ENCODE measurements around the gene PM20D1.
"Not testable (repeated sequence)": the region's sequence is repeated elsewhere in the genome, so short reads cannot be mapped to it uniquely, and the experiment has no call there.

Gene PM20D1

DNA sequence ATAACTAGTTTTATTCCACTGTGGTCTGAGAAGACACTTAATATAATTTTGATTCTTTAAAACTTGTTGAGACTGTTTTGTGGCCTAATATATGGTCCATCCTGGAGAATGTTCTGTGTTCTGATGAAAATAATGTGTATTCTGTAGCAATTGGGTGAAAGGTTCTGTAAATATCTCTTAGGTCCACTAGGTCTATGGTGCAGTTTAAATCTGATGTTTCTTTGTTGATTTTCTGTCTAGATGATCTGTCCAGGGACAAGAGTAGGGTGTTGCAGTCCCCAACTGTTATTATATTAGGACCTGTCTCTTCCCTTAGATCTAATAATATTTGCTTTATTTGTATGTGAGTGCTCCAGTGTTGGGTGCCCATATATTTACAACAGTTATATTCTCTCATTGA is 33.9 kb upstream of the PM20D1 start:
- no peak overlapping the region for H3K27ac Mint-ChIP-seq
- no peaks in the 10 kb centered on the region for H3K4me1 Mint-ChIP-seq
- peaks cover 21% of the 10 kb centered on the region for H3K9me3 Mint-ChIP-seq
- H3K36me3 Mint-ChIP-seq (ENCODE audit: low read depth): peaks cover 11% of the 10 kb centered on the region
- TF ChIP-seq, protein P1, sequence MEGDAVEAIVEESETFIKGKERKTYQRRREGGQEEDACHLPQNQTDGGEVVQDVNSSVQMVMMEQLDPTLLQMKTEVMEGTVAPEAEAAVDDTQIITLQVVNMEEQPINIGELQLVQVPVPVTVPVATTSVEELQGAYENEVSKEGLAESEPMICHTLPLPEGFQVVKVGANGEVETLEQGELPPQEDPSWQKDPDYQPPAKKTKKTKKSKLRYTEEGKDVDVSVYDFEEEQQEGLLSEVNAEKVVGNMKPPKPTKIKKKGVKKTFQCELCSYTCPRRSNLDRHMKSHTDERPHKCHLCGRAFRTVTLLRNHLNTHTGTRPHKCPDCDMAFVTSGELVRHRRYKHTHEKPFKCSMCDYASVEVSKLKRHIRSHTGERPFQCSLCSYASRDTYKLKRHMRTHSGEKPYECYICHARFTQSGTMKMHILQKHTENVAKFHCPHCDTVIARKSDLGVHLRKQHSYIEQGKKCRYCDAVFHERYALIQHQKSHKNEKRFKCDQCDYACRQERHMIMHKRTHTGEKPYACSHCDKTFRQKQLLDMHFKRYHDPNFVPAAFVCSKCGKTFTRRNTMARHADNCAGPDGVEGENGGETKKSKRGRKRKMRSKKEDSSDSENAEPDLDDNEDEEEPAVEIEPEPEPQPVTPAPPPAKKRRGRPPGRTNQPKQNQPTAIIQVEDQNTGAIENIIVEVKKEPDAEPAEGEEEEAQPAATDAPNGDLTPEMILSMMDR (IDR thresholded peaks at IDR 0.05): no peak
- peaks cover 4% of the 10 kb centered on the region for H3K27me3 Mint-ChIP-seq (ENCODE audit: low read depth, poor library complexity)
- H3K4me3 Mint-ChIP-seq: no peak overlapping the region
- DNase-seq: no peak

DNA sequence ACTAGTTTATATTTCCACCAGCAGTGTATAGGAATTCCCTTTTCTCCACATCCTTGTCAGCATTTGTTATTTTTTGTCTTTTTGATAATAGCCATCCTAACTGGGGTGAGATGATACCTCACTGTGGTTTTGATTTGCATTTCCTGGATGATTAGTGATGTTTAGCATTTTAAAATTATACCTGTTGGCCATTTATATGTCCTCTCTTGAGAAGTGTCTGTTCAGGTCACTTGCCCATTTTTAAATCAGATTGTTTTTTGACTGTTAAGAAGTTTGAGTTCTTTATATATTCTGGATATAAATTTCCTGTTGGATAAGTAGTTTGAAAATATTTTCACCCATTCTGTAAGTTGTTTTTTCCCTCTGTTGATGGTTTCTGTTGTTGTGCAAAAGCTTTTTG is 31.0 kb upstream of the PM20D1 start:
- DNase-seq: no peak
- no peak overlapping the region for H3K27ac Mint-ChIP-seq
- H3K9me3 Mint-ChIP-seq: peaks cover 29% of the 10 kb centered on the region
- H3K4me3 Mint-ChIP-seq: no peak overlapping the region
- peaks cover 21% of the 10 kb centered on the region for H3K36me3 Mint-ChIP-seq (ENCODE audit: low read depth)
- TF ChIP-seq, protein P1 (IDR thresholded peaks at IDR 0.05): no peak
- H3K4me1 Mint-ChIP-seq: no peaks in the 10 kb centered on the region
- H3K27me3 Mint-ChIP-seq (ENCODE audit: low read depth, poor library complexity): peaks cover 4% of the 10 kb centered on the region

DNA sequence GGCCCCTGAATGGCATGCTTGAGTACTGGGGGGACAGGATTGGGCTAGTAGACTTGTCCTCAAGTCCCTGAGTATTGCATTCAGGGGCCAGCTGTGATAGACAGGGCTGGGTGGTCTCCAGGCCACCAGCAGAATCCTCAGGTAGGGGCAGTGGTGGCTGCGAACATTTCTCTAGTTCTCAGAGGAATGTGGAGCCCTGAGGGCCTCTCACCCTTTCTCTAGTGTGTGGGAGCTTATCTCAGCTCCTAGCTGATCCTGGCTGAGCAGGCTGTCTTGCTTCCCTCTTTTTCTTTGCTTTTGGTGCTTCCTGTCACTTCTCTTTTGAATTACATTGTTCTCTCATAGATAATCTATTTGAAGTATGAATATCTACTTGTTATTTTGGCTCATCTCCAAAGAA is 30.0 kb upstream of the PM20D1 start:
- Mint-ChIP-seq H3K27me3 (ENCODE audit: low read depth, poor library complexity) (peaks cover 4% of the 10 kb centered on the region), H3K36me3 (ENCODE audit: low read depth) (peaks cover 21% of the 10 kb centered on the region)
- TF ChIP-seq, protein P1 (IDR thresholded peaks at IDR 0.05): no peak

DNA sequence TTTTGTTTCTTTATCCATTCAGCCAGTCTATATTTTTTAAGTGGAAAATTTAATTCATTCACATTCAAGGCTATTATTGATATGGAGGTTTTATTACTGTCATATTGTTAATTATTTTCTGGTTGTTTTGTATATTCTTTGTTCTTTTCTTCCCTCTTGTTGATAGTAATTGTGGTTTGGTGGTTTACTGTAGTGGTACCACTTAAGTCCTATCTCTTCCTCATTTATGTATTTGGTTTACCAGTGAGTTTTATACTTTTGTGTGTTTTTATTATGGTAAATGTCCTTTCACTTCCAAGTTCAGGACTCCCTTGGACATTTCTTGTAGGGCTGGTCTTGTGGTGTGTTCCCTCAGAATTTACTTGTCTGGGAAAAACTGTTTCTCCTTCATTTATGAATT is 28.1 kb upstream of the PM20D1 start:
- DNase-seq: no peak

More for the DNA sequence above, 30.0 kb upstream of the PM20D1 start:
- DNase-seq: no peak
- Mint-ChIP-seq H3K9me3 (peaks cover 29% of the 10 kb centered on the region), H3K4me3 (no peak overlapping the region), H3K4me1 (no peaks in the 10 kb centered on the region), H3K27ac (no peak overlapping the region)

DNA sequence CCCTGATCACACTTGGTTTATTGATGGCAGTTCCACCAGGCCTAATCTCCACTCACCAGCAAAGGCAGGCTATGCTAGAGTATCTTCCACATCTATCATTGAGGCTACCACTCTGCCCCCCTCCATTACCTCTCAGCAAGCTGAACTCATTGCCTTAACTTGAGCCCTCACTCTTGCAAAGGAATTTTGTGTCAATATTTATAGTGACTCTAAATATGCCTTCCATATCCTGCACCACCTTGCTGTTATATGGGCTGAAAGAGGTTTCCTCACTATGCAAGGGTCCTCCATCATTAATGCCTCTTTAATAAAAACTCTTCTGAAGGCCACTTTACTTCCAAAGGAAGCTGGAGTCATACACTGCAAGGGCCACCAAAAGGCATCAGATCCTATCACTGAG is 23.2 kb upstream of the PM20D1 start:
- DNase-seq; H3K27me3 Mint-ChIP-seq (ENCODE audit: low read depth, poor library complexity); H3K9me3 Mint-ChIP-seq; H3K4me3 Mint-ChIP-seq; H3K4me1 Mint-ChIP-seq; H3K27ac Mint-ChIP-seq; H3K36me3 Mint-ChIP-seq (ENCODE audit: low read depth): not testable (repeated sequence)

More for the DNA sequence above, 28.1 kb upstream of the PM20D1 start:
- no peaks in the 10 kb centered on the region for H3K4me1 Mint-ChIP-seq
- TF ChIP-seq, protein P1 (IDR thresholded peaks at IDR 0.05): no peak
- no peak overlapping the region for H3K27ac Mint-ChIP-seq
- H3K4me3 Mint-ChIP-seq: no peak overlapping the region
- peaks cover 4% of the 10 kb centered on the region for H3K27me3 Mint-ChIP-seq (ENCODE audit: low read depth, poor library complexity)
- peaks cover 29% of the 10 kb centered on the region for H3K9me3 Mint-ChIP-seq
- peaks cover 21% of the 10 kb centered on the region for H3K36me3 Mint-ChIP-seq (ENCODE audit: low read depth)

DNA sequence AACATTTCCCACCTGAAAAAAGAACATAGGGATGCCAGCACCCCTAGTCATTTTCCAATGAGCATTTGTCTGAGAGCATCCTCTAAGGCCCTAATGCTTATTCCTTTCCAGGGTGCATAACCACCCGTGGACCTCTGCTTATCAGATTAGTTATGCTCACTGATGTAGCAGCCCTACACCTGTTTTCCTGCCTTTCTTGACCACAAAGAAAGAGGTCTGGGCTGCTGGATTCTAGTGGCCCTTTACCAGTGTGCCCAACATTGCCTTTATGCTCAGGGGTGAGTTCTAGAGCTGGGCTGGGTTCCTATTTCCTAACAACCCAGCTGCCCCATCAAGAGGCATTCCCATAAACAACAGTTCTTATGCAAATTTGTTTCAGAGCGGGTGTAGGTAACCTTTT is 20.3 kb upstream of the PM20D1 start:
- Mint-ChIP-seq H3K4me3 (no peak overlapping the region), H3K4me1 (no peaks in the 10 kb centered on the region)
- DNase-seq: no peak

More for the DNA sequence above, 20.3 kb upstream of the PM20D1 start:
- H3K27me3 Mint-ChIP-seq (ENCODE audit: low read depth, poor library complexity): no peaks in the 10 kb centered on the region
- H3K9me3 Mint-ChIP-seq: no peaks in the 10 kb centered on the region
- TF ChIP-seq, protein P1 (IDR thresholded peaks at IDR 0.05): no peak
- H3K36me3 Mint-ChIP-seq (ENCODE audit: low read depth): no peaks in the 10 kb centered on the region
- no peak overlapping the region for H3K27ac Mint-ChIP-seq
